Measurements from ENCODE around the gene ADAMTS12. TPM values are rescaled to one million over a fixed set of nuclear protein-coding genes. Genes with fewer than 3 reads are reported as not detected.
A peak's percentile ranks its signal among the peaks of the same experiment; 100 is the strongest.

Gene ADAMTS12
- total RNA-seq, 8 experiments from 2014 or later: 0.80 to 42.7 (median 4.0) TPM

DNA sequence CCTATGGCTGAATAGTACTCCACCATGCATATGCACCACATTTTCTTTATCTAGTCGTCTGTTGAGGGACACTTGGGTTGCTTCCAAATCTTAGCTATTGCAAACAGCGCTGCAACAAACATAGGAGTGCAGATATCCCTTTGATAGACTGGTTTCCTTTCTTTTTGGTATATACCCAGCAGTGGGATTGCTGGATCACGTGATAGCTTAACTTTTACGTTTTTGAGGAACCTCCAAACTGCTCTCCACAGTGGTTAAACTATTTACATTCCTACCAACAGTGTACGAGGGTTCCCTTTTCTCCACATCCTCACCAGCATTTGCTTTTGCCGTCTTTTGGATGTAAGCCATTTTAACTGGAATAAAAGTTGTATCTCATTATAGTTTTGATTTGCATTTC is 308.5 kb downstream of the ADAMTS12 start:
- no peak overlapping the region for H3K27ac ChIP-seq
- H3K4me3 ChIP-seq: no peak overlapping the region
- H3K4me1 ChIP-seq (replicated peaks in 1 of 2): no peaks in the 10 kb centered on the region
- no peak for ATAC-seq (replicated peaks in 6 of 8)
- 57 to 100% (median 79%) methylated on average over 1 to 6 of the region's 6 CpGs; no CpG with 5 or more reads in 1 of the 10 experiments for WGBS, 10 experiments
- in situ Hi-C loops (cut with MboI; ENCODE audit: low pct_unique_long_range_greater_than_20kb in 2 of 9, low sequenced_read_pairs in 9 of 9, unreplicated experiment in 9 of 9): no loop called here

DNA sequence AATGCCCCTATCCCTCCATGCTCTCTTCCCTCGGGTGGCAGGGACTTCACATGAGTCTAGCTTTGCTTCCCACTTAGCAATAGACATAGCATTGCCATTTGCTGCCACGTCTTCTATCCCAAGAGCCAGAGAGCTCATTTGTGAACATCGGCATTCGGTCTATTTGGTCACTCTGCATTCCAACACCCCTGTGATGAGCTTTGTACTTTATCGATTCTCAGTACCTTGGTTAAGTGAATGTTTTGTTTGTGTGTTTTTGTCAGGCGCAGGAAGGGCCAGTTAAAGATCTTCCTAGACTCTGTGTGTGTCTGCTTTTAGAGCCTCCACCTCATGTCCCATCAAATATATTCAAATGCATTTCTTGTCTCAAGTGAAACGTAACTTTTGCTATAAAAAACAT is 309.4 kb downstream of the ADAMTS12 start:
- 60 to 100% (median 90%) methylated on average over 1 to 6 of the region's 7 CpGs for WGBS, 10 experiments
- no peak overlapping the region for H3K27ac ChIP-seq
- H3K4me1 ChIP-seq (replicated peaks in 1 of 2): no peaks in the 10 kb centered on the region
- in situ Hi-C loops (cut with MboI; ENCODE audit: low pct_unique_long_range_greater_than_20kb in 2 of 9, low sequenced_read_pairs in 9 of 9, unreplicated experiment in 9 of 9): no loop called here
- H3K4me3 ChIP-seq: no peak overlapping the region
- ATAC-seq (replicated peaks in 6 of 8): no peak

DNA sequence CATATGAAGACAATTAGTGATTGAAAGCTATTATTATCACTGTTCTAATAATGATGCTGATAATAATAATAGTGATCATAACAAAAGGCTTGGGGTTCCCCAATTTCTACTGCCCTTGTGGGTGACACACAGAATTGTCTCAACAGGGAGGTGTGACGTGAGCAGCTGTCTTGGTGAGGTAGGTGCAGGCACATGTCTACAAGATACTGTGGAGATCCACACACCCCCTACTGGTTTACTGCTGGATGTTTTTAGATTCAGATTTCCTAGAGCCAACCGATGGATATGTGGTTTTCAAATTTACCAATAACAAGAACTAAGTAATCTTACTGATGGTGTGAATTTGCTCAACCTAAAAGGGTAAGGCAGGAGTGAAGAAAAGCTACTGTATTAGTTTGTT is 312.0 kb downstream of the ADAMTS12 start:
- in situ Hi-C loops (cut with MboI; ENCODE audit: low pct_unique_long_range_greater_than_20kb in 2 of 9, low sequenced_read_pairs in 9 of 9, unreplicated experiment in 9 of 9): no loop called here
- ATAC-seq (replicated peaks in 6 of 8): no peak
- WGBS, 10 experiments: 63 to 100% (median 85%) methylated on average over 1 to 2 of the region's 2 CpGs; no CpG with 5 or more reads in 4 of the 10 experiments
- H3K27ac ChIP-seq: no peak overlapping the region
- H3K4me1 ChIP-seq (replicated peaks in 1 of 2): no peaks in the 10 kb centered on the region
- H3K4me3 ChIP-seq: no peak overlapping the region

DNA sequence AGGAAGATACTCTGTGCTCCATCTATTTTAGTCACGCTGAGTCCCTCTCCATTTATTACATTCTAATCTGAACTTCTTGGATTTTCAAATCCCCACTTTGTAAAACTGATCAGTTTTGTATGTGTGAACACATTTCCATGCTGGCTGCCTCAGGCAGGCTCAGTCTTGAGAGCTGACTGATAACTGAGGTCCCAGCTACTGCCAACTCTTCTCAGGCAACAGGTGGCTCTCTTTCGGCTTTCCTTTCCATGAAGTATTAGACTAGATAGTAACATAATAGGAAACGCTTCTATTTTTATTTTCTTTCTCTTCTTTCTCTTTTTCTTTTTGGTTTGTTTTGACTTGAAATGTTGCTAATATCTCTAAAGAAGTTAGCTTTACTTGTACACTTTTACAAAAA is 312.6 kb downstream of the ADAMTS12 start:
- ATAC-seq (replicated peaks in 6 of 8): no peak
- H3K27ac ChIP-seq: no peak overlapping the region
- no peaks in the 10 kb centered on the region for H3K4me1 ChIP-seq (replicated peaks in 1 of 2)
- WGBS, 10 experiments: 56 to 100% (median 85%) methylated on average over 1 to 3 of the region's 3 CpGs
- H3K4me3 ChIP-seq: no peak overlapping the region
- in situ Hi-C loops (cut with MboI; ENCODE audit: low pct_unique_long_range_greater_than_20kb in 2 of 9, low sequenced_read_pairs in 9 of 9, unreplicated experiment in 9 of 9): no loop called here

DNA sequence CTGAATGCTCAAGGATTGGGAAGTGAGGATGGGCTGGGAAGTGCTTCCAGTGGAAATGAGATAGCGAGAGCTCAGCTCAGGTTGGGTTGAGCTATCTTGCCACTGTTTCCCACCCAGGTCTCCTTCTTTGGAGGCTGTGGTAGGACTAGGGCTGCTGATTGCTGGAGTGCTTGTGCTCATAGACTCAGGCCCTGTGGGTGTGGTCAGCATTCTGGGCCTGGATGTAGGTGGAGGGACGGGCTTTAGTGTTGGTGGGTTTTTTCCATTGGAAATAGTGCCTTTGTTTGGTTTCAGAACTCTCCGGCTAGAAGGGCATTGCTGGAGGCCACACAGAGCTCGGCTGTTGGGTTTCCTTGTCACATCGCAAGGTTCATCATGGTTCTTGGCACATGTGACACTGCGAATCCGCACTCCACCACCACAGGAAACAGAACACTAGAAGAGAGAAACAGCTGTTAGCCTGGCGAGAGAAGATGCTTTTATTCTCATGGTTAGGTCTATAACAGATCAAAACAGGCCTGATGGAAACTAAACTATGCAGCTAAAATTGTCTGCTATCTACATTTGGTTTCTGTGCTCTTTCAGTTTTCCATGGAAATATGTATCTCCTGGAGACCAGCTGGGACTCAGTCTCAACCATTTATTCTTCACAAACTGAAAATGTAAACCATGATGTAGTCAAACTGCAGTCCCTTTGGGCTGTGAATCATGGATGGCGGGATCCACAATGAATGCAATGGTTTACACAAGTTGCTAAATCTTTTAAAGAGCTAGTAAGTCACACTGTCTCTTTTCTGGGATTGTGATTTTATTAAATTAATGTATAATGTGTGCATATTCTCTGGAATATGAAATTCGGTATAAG is 314.8 kb downstream of the ADAMTS12 start:
- Histone ChIP-seq H3K4me1 (replicated peaks in 1 of 2) (no peaks in the 10 kb centered on the region), H3K4me3 (no peak overlapping the region), H3K27ac (no peak overlapping the region)
- 33 to 100% (median 94%) methylated on average over 1 to 9 of the region's 10 CpGs; no CpG with 5 or more reads in 1 of the 10 experiments for WGBS, 10 experiments
- no peak for ATAC-seq (replicated peaks in 6 of 8)
- in situ Hi-C loops (cut with MboI; ENCODE audit: low pct_unique_long_range_greater_than_20kb in 2 of 9, low sequenced_read_pairs in 9 of 9, unreplicated experiment in 9 of 9): no loop called here

DNA sequence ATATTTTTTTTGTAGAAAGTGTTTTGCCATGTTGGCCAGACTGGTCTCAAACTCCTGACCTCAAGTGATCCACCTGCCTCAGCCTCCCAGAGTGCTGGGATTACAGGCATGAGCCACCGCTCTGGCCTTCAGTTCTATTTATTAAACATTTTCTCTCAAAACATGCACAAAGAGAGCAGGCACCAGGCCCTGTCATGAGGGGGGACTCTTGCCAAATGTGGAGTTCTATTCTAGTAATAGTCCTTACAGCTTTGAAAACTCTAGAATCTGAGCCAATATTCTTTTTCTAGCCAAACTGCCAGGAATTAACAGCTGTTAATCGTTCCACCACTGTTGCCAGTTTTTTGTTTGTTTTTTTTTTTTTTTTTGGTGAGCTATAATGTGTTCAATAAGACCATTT is 326.5 kb downstream of the ADAMTS12 start:
- in situ Hi-C loops (cut with MboI; ENCODE audit: low pct_unique_long_range_greater_than_20kb in 2 of 9, low sequenced_read_pairs in 9 of 9, unreplicated experiment in 9 of 9): no loop called here
- WGBS, 10 experiments: 17 to 100% (median 92%) methylated on average over 1 to 2 of the region's 2 CpGs; no CpG with 5 or more reads in 1 of the 10 experiments

DNA sequence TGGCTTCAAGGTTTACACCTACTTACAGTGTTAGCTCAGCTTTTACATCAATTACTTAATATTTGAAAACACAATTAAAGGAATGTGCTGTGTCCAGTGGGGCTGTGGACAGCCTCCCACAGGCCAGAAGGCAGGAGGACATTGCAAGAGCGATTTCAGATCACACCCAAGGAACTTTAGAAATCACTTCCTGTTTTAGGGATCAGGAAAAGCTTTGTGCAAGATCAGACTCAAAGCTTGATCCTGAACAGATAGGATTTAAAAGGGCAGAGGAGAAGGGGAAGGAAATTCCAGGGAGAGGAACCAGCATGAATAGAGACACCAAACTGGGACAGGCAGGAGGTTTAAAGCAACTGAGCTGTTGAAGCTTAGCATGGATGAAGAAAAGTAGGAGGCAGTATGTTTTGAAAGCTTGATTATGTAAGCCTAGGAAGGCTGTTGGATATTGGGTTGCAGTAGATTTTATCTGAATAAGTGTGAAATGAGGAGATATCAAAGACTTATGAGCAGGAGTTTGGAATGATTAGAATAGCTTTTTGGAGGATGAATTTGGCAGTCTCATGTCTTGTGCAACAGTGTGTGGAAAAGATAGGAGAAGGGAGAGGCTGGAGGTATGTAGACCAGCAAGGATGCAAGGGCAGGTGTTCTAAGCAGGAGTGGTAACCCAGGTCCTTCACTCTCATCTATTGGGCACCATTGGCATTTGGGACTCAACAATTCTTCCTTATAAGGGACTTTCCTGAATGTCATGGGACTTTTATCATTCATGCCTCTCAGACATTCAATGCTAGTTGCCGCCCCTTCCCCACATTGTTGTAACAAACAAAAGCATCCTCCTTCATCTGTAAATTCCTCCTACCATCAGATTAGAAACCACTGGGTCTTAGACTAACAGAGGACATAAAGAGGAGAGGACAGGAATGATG is 327.5 kb downstream of the ADAMTS12 start:
- Histone ChIP-seq H3K4me1 (replicated peaks in 1 of 2) (peaks cover 0 to 3% of the 10 kb centered on the region in 2 donors), H3K4me3 (no peak overlapping the region), H3K27ac (no peak overlapping the region)
- peak in 2 of 8 experiments; percentile 33 to 41 for ATAC-seq (replicated peaks in 6 of 8)
- 33 to 100% (median 67%) methylated on average over 1 to 2 of the region's 2 CpGs; no CpG with 5 or more reads in 5 of the 10 experiments for WGBS, 10 experiments
- in situ Hi-C loops (cut with MboI; ENCODE audit: low pct_unique_long_range_greater_than_20kb in 2 of 9, low sequenced_read_pairs in 9 of 9, unreplicated experiment in 9 of 9): no loop called here

More for the DNA sequence above, 326.5 kb downstream of the ADAMTS12 start:
- H3K27ac ChIP-seq: no peak overlapping the region
- no peak for ATAC-seq (replicated peaks in 6 of 8)
- peaks cover 0 to 3% of the 10 kb centered on the region in 2 donors for H3K4me1 ChIP-seq (replicated peaks in 1 of 2)
- H3K4me3 ChIP-seq: no peak overlapping the region

DNA sequence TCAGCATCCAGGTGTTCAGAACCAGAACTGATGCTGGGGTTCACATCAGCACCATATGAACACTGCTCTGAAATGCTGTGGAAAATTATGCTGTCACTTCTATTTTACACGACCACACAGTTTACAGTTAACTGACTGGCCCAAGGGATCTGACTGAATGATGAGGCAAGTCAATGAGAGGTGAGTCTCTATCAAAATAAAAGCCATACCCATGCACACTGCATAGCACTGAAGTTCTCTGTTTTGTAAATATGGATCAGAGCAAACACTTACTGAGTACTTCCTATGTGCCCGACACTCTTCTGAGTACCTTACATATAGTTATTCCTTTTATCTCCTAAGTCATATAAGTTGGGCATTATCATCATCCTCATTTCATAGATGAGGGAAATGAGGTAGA is 328.3 kb downstream of the ADAMTS12 start:
- WGBS, 10 experiments: 56 to 100% (median 100%) methylated on average over 1 to 2 of the region's 2 CpGs; no CpG with 5 or more reads in 3 of the 10 experiments
- no peak for ATAC-seq (replicated peaks in 6 of 8)
- H3K4me1 ChIP-seq (replicated peaks in 1 of 2): peaks cover 0 to 3% of the 10 kb centered on the region in 2 donors
- no peak overlapping the region for H3K27ac ChIP-seq
- H3K4me3 ChIP-seq: no peak overlapping the region
- in situ Hi-C loops (cut with MboI; ENCODE audit: low pct_unique_long_range_greater_than_20kb in 2 of 9, low sequenced_read_pairs in 9 of 9, unreplicated experiment in 9 of 9): no loop called here

DNA sequence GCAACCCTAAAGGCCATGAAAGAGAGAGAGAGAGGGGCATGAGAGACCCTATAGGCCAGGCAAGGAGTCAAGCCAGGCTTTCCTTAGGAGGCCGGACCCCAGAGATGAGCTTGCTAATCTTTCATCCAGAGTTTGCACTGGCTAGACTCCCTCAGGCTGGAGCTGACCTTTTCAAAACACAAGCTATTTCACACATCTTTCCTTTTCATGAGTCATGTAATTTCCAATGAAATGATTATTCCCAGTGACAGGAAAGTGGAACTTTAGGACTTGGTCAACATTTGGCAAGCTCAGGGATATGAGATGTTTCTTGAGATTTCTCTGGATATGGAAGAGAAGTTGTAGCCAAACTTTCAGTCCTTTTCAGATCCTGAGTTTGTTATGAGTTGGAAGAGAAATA is 333.3 kb downstream of the ADAMTS12 start:
- no peak overlapping the region for H3K4me3 ChIP-seq
- H3K4me1 ChIP-seq (replicated peaks in 1 of 2): peaks cover 3 to 7% of the 10 kb centered on the region in 2 donors
- in situ Hi-C loops (cut with MboI; ENCODE audit: low pct_unique_long_range_greater_than_20kb in 2 of 9, low sequenced_read_pairs in 9 of 9, unreplicated experiment in 9 of 9): no loop called here
- WGBS, 10 experiments: 83 to 100% (median 90%) methylated on average over 1 of the region's 1 CpG; no CpG with 5 or more reads in 6 of the 10 experiments
- H3K27ac ChIP-seq: no peak overlapping the region
- peak in 2 of 8 experiments; percentile 38 to 70 for ATAC-seq (replicated peaks in 6 of 8)

DNA sequence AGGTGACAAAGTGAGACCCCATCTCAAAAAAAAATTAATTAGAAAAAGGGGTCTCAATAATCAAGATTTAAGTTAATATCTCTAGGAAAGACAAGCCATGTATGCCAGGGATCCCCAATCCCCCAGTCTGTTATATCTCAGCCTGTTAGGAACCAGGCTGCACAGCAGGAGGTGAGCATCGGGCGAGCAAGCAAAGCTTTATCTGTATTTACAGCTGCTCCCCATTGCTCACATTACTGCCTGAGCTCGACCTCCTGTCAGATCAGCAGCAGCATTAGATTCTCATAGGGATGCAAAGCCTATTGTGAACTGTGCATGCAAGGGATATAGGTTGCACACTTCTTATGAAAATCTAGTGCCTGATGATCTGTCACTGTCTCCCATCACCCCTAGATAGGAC is 334.2 kb downstream of the ADAMTS12 start:
- H3K4me3 ChIP-seq: no peak overlapping the region
- ATAC-seq (replicated peaks in 6 of 8): no peak
- no peak overlapping the region for H3K27ac ChIP-seq
- 0 to 100% (median 80%) methylated on average over 1 to 3 of the region's 3 CpGs; no CpG with 5 or more reads in 3 of the 10 experiments for WGBS, 10 experiments
- H3K4me1 ChIP-seq (replicated peaks in 1 of 2): peaks cover 3 to 7% of the 10 kb centered on the region in 2 donors
- in situ Hi-C loops (cut with MboI; ENCODE audit: low pct_unique_long_range_greater_than_20kb in 2 of 9, low sequenced_read_pairs in 9 of 9, unreplicated experiment in 9 of 9): no loop called here

DNA sequence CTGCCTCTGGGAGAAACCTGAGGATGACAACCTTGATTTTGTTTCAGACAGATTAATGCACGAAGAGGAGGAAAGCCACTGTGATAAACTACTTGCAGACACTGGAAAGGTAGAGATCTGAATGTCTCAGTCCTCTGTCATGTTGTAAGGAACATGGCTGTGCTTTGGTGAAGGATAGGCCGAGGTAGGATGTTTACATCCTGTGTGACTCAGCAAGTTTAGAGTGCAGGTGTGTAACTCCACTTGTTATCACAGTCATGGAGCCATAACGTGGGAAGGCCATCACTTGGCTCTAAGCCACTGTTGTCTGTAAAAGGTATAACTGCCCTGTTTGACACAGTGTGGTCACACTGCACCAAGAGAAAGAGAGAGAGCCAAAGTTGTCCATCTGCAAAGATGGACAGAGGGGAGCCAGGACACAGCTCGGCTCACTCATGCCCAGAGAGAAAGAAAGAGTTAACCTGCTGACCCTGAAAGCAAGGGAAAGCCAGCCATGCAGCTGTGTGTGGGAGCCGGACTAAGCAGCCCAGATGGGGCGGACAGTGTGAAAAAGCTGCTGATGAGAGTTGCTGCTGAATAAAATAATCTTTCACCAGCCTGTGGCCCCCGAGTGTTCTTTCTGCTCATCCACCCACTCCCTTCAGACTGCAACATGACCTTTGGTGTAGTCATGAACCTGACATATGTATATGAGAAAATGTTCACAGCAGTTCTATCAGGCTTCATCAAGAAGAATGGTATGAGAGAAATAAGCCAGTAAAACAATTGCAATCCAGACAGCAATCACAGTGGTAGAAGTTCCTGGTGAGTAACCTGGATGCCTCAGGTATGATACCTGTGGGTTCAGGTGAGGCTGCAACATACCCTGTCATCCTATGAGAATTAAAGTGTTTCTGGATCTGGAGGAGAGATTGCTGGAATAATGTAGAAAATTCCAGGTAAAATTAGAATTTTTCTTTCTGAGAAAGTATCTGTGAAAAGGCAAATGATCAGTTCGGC is 335.2 kb downstream of the ADAMTS12 start:
- WGBS, 10 experiments: 27 to 90% (median 70%) methylated on average over 1 to 6 of the region's 8 CpGs
- ATAC-seq (replicated peaks in 6 of 8): peak in 2 of 8 experiments; percentile 42 to 45
- H3K4me3 ChIP-seq: no peak overlapping the region
- peaks cover 3 to 7% of the 10 kb centered on the region in 2 donors for H3K4me1 ChIP-seq (replicated peaks in 1 of 2)
- in situ Hi-C loops (cut with MboI; ENCODE audit: low pct_unique_long_range_greater_than_20kb in 2 of 9, low sequenced_read_pairs in 9 of 9, unreplicated experiment in 9 of 9): no loop called here
- peak overlapping the region in 1 of 2 donors; percentile 4 for H3K27ac ChIP-seq

DNA sequence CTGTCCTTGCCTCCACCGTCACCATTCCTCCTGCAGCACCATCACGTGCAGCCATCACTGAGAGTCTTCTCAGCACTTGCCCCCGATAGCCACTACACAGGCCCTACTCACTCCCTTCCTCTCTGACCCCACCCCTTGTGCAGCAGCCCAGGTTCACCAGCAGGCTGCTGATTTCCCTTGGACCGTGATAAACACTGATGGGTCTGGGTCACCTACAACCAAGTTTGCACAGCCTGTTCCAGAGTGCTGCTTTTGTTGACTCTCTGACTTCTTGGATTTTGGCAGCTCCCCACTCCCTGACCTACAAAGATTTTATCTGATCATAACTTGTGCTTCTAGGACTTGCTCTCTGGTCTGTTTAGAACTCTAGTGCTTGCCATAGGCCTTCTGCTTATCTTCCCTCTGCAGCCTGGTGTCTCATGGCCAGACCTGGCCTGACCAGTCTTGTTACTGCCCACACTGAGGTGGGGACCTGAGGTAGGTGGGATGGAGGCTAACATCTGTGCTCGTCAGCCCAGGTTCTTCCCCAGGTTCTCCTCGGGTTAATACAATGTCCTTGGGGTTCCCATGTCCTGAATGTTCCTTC is 341.7 kb downstream of the ADAMTS12 start:
- in situ Hi-C loops (cut with MboI; ENCODE audit: low pct_unique_long_range_greater_than_20kb in 2 of 9, low sequenced_read_pairs in 9 of 9, unreplicated experiment in 9 of 9): no loop called here
- 54 to 100% (median 85%) methylated on average over 1 to 6 of the region's 6 CpGs; no CpG with 5 or more reads in 1 of the 10 experiments for WGBS, 10 experiments
- no peak overlapping the region for H3K27ac ChIP-seq
- H3K4me3 ChIP-seq: no peak overlapping the region
- no peak for ATAC-seq (replicated peaks in 6 of 8)
- no peaks in the 10 kb centered on the region for H3K4me1 ChIP-seq (replicated peaks in 1 of 2)

Data from motor neuron (in vitro differentiated cells).